Measurements from ENCODE around the gene PHYHD1.

- TF ChIP-seq CTCF (IDR thresholded peaks at IDR 0.05) (no peak), POLR2A (IDR thresholded peaks at IDR 0.05) (no peak)
Measured at GRCh38 chr9:128885376-128885775, 35.4 kb upstream of the PHYHD1 start.
